Globus pallidus (tissue), 1 donor: ENCODE data around the gene C3.
A peak's percentile ranks its signal among the peaks of the same experiment; 100 is the strongest.

Experiments
- DNase-seq: peaks from one replicate; pipeline ENCODE4 v3.0.0-alpha.2; 2015; ENCODE audit warnings: low spot score

Gene C3

DNA sequence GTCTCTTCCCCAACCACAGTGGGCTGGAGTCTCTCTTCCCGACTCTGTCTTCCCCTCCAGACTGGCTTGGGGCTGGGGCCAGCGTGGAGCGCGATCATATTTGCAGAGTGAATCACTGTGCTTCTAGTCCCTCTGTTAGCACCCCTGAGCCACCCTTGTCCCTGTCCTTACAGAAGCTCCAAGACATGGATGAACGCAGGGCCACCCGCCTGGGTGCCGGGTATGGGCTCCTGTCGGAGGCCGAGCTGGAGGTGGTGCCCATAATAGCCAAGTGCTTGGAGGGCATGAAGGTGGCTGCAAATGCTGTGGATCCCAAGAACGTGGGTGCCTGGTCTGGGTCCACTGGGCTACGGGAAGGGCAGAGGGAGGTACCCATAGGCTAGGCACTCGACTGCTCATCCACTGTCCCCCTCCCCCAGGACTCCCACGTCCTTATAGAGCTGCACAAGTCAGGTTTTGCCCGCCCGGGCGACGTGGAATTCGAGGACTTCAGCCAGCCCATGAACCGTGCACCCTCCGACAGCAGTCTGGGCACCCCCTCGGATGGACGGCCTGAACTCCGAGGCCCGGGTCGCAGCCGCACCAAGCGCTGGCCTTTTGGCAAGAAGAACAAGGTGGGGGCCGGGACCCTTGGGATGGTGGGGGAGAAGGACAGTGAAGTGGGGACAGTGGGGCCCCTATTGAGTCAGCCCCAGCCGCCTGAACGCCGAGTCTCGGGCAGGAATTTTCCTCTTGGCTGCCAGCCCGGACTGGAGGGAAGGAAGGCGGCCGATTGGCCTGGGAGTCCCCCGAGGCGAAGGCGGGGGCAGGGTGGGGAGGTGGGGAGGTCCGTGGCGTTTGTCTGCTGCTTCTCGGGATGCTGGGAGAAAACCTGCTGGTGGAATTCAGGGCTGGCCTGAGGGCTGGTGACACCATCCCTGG is 24.2 kb upstream of the C3 start:
- DNase-seq, result peak; percentile 45

DNA sequence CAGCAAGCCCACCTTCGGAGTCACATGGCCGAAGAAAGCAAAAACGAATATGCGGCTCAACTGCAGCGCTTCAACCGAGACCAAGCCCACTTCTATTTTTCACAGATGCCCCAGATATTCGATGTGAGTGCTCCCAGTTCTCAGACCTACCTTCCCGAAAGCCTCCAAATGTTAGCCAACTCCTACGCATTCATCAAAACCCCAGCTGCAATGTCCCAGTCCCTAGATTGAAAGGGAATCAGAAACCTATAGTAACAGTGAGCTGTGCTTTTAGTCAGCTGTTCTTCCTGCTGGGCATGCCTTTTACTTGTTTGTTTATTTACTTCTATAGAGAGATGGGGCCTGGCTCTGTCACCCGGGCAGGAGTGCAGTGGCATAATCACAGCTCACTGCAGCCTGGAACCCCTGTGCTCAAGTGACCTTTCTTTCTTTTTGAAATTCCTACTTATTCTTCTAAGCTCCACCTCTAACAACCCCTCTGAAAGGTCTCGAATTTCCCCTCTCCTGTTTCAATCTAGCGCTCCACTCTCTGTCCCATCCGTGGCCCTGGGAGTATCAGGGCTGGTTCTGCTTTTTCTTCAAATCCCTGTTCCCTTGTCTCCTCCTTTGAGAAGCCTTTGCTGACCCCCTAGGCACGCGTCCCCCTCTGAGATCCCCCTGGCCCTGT is 23.4 kb upstream of the C3 start:
- DNase-seq, result no peak

DNA sequence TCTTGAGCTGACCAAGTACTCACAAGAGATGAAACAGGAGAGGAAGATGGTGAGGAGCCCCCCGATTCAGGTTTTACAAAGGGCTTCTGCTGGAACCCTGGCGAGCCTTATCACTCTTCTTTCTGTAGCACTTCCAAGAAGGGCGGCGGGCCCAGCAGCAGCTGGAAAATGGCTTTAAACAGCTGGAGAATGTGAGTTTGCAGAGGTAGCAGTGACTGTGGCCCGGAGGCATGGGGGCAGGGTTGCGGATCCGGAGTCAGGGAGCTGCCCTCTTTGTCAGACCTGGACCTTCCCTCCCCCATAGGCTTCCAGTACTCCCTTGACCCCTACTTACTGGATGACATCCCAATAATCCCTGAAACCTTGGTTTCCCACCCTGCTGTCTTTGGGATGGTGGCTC is 22.6 kb upstream of the C3 start:
- no peak for DNase-seq

DNA sequence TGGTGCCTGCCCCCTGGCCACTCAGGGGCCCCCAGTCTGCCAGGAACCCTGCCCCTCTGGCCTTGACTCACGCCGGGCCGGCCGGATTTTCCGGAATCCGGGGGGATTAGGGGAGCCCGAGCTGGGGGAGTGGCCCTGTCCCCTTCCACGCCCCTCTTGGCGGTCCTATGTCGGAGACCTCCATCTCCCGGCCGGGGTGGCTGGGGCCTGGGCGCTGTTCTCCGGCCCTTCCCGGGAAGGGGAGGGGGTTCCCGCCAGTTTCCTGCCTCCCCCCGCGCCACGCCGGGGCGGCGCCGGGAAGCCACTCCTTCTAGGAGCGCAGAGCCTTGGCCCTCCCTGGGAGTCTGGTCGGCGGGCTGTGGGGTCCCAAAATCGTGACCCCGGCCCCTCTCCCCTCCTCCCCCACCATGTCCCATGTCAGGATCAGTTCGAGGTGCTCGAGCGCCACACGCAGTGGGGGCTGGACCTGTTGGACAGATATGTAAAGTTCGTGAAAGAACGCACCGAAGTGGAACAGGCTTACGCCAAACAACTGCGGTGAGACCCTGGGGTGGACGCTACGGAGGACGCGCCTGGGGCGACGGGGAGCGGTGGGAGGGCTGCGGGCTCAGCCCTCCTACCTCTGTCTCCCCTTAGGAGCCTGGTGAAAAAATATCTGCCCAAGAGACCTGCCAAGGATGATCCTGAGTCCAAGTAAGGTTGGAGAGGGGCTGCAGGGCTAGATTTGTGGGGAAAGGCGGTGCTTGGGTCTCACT is 20.3 kb upstream of the C3 start:
- no peak for DNase-seq

DNA sequence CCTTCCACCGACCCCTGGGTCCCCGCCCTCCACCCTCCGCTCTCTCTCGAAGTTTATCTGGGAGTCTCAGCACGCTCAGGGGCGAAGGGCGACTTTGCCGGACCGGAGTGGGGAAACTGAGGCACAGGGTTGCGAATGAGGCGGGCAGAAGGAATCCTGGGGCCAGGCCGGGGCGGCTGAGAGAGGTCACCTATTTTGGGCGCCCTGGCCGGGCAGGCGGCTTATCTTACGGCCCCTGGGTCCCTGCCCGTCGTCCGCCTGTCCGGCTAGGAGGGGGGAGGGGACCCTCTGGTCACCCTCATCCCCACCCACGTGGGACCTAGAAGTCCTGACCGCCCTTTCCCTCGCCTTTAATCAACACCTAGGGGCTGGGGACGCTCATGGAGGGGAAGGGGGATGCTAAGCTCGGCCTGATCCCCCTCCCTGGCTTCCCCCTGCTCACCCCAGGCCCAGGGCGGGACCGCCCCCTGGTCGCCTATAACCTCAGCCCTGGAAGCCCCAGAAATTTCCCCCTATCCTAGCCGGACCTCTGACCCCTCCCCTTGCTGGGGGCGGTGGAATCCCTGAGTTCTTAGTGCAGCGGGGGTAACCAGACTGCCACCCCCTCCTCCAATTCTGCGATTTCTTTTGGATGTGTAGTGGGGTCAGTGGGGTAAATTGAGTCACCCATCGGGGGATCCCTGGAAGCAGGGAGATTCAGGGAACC is 19.6 kb upstream of the C3 start:
- no peak for DNase-seq

DNA sequence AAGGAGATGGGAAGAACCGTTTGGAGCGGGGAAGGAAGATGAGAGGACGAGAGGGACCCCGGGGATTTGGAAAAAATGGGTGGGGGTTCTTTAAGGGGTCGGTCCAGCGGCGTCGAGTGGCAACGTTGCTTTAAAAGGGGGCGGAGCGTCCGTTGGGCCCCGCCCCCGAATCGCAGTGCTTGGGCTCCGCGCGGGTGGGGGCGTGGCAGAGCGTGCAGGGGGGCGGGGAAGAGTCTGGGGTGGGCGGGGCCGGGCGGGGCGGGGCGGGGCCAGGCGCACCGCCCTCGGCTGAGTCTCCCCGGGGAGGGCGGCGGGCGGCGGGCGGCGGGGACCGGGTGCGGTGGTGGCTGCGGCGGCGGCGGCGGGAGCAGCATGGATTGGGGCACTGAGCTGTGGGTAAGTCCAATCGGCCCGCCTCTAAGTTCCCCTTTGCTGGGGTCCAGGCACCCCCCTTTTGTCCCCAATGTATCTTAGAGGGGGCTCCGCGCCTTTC is 19.0 kb upstream of the C3 start, which contains the start of gene TRIP10:
Gene TRIP10, plus strand, starts transcription at position 291 of the 493 bp plus-strand sequence. Its CDS starts 82 bp downstream, at position 373.
- DNase-seq, result peak; percentile 86

DNA sequence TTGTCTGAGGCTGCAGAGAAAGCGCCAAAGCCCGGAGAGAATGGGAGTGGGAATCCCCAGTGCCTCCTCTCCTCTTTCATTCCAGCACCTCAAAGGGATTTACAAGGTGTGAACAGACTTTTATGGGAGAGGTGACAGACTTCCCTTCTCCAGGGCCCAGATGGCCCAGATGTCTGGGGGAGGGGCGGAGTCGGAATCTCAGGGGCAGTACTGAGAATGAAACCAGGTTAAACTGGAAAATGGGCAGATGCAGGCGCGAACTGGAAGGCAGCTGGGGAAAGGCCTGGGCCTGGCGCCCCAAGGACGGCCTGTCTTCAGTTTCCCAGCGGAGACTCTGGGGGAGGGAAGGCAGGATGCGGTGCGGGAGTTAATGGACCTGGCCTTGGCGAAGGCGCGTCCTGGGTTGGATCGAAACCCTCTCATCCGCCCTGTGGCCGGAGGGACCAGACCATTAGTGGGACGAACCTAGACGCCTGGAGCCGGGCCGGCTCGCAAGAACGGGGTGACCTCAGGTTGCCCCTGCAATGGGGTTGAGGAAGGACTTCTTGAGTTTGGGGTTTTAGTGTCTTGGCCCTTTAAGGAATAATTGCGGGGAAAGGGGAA is 18.4 kb upstream of the C3 start:
- no peak for DNase-seq

DNA sequence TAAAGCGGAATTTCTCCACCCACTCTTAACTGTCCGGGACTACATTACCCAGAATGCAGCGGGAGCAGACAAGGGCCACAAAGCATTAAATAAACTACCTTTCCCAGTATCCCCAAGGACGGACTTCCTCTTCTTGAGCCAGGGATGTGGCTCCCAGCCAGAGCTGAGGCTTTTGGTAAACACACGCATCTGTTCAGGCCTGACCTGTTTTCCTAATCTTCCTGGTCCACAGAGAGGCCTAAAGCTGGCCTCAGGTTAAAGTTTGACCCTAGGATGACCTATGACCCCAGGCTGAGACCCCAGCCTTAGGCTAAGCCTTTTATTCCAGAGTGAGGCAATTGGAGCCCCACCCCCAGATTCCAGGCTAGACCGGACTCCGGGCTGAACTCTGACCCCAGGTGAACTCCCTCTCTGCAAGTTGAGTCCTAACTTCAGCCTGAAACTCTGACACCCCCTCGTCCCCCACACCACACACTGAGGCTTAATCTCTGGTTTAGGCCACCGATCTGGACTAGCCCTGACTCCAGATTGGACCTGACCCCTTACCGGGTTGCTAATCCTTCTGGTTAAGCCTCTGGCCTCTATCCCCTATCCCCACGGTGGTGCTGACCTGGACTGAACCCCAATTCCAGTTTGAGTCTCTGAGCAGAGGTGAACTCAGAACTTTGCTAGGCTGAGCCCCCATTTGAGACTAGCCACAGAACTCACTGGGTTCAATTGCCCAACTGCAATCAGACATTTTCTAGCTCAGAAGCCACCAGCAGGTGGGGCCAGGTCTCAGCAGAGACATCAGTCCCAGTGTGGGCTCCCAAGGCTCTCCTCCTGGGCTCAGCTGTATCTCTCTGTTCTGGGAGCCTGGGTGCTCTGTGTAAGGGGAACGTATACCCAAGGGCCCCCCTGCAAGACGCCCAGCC is 17.7 kb upstream of the C3 start:
- peak; percentile 80 for DNase-seq

DNA sequence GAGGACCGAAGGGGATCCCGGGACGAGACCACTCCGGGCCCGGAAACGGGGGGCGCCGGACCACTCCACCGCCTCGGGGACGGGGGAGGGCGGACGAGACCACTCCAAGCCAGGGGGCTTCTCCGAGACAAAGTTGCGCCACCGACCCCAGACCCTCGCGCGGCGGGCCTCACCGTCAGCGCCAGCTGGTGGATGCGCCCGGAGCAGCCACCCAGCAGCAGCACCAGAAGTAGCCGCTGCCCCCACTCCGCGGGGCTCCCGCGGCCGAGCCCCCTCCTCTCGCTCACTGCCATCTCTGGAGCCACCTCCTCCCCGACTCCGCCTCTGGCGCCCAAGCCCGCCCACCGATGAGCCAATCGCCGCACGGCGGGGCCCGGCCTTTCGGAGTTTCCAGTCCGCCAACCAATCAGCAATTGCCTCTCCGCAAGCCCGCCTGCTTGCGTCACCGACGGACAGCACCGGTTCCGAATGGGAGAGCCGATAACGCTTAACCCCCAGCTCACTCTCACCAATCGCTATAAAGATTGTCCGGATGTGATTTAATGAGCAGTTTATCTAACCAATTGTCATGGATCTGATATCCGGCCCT is 16.9 kb upstream of the C3 start, which contains the start of gene GPR108:
Gene GPR108, minus strand, starts transcription at position 297 of the 589 bp plus-strand sequence. Its CDS starts 4 bp downstream, at position 293.
- peak; percentile 100 for DNase-seq

DNA sequence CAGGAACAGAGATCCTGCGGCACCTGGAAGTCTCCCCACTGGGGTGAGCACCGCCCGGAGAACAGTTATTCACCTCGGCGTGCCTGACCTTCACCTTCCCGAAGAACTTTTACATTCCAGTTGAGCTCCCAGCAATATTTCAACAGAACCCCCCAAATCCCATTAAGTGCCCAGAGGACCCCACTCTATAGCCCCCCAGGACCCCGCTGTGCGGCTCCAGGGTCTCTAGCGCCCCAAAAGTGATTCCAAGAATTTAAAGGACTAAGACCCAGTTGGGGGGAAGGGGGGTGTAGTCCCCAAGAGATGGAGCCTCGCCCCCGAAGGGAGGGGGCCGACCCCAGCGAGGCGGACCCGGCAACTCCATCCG is 16.4 kb upstream of the C3 start:
- no peak for DNase-seq

DNA sequence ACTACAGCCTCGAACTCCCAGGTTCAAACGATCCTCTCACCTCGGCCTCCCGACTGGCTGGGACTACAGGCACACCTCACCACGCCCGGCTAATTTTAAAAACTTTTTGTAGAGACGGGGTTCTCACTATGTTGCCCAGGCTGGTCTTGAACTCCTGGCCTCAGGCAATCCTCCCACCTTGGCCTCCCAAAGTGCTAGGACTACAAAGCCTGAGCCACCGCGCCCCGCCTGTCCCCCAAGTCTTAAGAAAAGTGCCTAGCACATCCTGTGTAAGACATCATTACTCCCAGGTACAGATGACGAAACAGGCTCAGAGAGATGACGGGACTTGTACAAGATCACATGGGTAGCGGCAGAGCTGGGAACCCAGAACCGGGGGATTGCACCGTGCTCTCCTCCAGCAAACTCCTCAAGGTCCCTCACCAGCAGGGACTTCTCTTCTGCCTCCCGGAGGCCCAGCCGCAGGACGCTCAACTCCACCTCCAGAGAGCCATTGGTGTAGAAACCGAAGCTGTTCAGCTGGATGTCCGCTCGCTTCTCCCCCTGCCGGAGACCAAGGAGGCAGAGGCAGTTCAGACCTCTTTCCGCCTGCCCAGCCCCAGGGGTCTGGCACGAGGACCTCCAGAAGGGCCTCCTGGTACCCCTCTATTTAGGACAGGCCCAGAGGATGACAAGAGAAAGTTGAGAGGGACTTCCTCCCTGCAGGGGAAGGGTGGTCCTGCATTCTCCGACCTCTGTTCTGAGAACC is 15.9 kb upstream of the C3 start:
- peak; percentile 68 for DNase-seq

DNA sequence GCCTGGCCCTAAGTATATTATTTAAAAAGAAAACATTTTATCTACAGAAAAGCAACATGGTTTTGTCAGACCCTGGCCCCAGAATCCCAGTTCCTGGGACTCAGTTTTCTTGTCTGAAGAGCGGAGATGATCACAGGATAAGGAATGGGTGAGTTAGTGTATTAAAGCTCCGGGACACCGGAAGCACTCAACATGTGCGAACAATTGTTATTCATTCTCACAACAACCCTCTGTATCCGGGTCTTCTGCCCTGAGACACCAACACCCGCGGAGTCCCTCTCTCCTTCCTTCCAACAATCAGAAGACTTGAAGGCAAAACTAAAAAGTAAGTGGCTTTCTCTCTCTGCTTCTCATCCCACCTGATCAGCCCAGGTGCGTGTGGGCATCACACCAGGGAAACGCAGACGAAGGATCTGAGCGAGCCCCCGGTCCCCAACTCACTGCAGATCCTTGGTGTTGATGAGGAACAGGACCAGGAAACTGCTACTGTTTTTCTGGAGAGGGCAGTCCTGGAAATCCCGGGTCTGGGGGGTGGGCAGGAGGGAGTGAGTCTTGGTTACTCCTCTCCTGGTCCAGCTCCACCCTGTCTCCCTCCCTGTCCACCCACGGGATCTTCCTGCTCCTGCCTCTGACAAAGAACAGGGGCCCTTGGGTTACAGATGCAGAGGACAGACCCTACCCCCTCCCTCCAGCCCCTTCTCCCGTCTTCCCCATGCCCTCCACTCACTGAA is 14.9 kb upstream of the C3 start:
- DNase-seq, result no peak

DNA sequence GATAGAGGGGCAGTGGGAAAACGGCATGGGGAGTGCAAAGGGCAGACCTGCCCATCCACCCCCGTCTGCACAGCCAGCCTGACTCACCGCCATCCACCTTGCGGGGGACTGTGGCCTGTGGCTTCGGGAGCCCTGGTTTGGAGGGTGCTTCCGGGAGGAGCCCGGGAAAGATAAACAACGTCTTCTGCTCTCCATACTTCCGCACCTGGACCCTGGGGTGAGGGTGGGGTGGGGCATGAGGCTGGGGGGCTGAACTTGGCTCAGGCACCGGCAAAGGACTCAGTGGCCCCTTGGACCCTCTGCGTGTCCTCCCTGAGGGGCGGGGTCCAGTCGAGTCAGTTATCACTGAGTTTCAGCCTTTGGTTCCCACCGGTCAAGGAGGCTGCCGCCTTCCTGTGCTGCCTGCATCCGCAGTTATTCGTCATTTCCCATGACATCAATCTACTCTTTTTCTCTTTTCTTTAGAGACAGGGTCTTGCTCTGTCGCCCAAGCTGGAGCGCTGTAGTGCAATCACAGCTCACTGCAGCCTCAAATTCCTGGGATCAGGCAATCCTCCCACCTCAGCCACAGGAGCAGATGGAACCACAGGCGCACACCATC is 13.7 kb upstream of the C3 start:
- DNase-seq, result no peak

DNA sequence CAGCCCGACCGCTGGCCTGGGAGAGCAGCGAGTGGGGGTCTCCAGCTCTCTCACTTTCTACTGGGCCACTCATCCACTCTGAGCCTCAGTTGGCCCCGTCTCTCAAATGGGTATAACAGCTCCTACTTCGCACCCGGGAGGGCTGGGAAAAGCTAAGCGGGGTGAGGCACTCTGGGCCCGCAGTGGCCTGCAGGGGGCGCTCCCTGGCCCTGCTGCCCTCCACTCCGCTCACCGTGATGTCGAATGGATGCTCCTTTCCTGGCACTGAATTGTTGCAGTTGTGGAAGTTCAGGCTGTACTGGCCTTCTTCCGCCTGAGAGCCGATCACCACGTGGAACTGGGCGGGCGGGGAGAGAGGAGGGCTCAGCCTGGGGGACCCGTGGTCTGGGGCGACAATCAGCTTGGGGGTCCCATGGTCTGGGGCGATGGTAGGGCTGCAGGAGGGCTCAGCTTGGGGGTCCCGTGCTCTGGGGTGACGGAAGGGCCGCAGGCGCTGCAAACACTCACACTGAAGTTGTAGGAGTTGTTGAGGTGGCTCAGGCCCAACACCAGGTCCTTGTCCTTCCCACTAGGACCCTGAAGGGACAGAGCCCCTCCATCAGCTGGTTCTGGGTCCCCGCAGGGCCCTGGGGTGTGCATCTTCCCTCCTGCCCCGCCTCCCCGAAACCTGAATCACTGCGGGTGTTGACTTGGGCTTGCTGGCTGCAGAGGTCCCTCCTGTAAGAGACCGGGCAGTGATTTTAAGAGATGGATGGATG is 13.1 kb upstream of the C3 start:
- no peak for DNase-seq

DNA sequence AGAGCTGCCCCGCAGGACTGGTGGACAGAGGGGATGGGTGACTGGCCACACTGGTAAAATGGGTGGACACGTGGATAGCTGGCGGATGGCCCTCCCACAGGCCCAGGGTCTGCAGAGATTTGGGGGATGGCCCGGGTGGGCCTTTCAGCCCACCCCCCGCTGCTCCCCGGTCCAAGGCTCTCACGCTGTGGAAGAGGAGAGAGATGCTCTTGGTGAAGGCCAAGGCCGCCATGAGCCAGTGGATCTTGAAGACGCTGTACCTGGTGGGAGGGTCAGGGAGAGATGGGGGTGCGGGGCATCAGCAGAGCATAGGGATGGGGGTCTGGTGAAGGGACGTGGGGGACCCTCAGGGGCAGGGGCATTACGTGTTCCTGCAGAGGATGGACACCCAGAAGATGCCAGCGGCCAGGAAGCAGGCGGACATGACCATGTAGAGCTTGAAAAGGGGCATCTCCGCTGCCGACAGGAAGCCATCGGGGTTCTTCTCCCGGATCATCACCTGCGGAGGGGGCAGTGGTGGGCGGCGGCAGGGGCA is 12.4 kb upstream of the C3 start:
- no peak for DNase-seq

DNA sequence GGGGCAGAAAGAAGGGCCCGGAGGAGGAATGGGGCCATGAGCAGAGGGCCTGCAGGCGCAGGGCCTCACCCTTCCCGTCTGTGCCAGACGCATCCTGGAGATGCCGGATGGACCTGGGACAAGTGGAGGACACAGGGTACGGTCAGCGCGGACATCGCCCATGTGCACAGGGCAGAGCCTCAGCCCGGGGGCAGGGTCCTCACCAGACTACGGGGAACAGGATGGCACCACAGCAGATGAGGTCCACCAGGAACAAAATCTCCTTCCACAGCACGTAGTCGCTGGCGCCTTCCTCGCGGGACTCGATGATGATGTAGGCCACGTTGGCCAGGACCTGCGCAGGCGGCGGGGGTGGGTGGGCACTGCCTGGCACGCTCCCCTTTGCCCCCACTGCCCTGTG is 11.4 kb upstream of the C3 start:
- no peak for DNase-seq
